Stimulated activated CD4-positive, alpha-beta T cell treated with anti-CD3 and anti-CD28 coated beads, Interleukin-12 subunit alpha, Interleukin-12 subunit beta, amount 100 ng/mL, for 48 hours (primary cell): ENCODE measurements around the gene TMEM106C.
A peak's percentile ranks its signal among the peaks of the same experiment; 100 is the strongest.
"Not testable (repeated sequence)": the region's sequence is repeated elsewhere in the genome, so short reads cannot be mapped to it uniquely, and the experiment has no call there.

ENCODE experiments used
- DNase-seq, 3 donors: peaks; one replicate each; pipeline ENCODE4 v3.0.0-alpha.2; 2020; ENCODE audit warnings: low read depth in 2 of 3, low spot score in 1 of 3

Gene TMEM106C

DNA sequence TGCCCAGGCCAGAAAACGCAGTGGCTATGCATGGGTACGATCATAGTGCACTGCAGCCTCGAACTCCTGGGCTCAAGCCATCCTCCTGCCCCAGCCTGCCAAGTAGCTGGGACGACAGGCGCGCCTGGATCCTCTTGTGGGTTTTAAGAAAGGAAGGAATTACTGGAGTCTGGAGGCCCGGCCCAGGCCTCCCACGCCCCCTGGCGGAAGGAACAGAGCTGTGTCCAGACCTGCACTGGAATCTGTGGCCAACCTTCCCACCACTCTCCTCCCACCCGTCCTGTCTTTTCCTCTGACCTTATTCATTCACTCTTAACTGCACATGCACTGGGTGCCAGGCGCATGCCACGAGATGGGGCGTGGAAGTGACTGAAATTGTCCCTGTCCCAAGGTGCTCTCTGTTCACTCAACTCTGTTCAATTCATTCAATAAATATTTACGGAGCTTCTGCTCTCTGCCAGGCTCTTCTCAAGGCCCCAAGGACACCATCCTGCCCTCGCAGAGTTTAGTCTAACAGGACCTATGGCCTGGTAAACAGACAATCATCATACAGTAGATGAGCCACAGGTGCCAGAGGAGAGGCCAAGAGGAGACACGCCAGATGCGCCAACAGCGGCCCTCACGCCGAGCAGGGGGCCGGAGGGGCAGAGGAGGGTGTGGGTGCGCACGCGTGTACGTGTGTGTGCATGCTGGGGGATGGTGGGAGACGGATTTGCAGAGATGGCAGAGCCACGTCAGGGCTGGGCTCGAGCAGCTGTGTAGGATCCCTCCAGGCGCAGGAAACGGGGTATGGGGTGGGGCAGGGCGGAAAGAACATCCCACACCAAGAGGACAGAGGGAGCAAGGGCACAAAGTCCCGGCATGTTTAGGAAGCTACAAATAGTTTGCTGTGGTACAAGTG lies 13.7 kb upstream of the TMEM106C start:
- DNase-seq, result peak; percentile 22 to 55 (median 25)

DNA sequence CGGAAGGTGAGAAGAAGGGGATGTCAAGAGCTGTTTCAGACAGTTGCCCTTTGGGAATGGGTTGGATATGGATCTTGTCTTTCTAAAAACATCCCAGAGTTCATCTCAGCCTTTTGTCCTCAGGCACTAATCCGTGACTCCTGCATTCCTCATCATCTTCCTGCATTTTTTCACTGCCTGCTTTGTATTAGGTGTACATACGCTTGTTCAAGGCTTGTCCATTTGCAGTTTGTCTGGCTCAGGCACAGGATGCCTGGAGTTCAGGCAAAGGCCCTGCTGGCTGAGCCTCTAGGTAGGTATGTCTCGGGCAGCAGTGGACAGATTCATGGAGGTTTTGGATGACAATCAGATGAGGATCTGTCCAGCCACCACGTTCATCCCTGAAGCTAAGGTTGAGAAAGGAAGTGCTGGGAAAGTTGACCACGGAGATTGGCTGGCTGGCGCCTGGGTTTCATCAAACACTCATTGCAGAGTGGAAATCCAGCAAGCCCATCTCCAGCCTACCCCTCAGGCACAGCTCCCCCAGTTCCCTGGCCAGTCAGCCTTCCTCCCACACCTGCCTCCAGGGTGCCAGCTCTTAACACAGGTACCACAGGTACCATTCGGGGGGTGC lies 12.4 kb upstream of the TMEM106C start:
- DNase-seq, result no peak

DNA sequence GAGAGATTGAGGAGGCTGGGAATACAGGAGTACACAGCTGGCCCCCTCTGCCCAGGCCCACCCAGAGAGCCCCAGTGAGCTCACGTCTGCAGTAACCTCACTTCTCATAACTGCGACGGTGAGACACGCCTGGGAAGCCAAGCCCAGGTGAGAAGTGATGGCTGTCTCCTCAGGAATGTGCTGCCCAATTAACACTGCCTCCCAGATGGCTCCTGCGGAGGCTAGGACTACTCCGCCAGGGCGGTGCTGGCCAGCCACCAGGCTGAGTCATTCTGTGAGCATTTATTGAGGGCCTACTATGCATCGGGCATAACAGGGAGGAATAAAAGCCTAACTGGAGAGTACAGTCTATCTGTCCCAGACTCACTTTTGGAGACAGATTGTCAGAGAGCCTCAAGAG lies 9.3 kb upstream of the TMEM106C start:
- DNase-seq, result no peak

DNA sequence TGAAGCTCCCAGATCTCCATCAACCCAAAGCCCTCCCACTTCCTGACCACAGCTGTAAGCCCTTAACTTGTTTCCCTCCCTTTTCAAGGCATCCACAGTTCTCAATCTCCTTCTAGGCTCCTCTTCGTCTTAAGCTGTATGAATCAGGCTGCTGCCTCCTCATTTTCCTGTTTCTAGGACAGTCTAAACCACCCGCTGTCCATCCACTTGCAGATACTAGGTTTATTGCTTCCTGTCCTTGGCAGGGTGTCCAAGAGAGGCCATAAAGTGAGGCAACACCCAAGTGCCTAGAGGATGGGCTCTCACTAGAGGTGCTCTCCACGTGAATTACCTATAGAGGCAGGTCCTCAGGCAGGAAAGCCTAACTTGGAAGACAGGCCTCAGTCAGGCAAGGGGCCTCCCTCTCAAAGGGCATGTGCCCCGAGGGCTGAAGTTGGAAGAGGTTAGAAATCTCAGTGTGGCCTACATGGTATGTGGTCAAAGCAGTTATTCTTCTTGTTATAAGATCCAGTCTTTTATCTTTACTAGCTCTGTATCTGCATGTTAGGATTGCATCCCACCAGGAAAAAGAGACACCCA lies 8.8 kb upstream of the TMEM106C start:
- no peak for DNase-seq

DNA sequence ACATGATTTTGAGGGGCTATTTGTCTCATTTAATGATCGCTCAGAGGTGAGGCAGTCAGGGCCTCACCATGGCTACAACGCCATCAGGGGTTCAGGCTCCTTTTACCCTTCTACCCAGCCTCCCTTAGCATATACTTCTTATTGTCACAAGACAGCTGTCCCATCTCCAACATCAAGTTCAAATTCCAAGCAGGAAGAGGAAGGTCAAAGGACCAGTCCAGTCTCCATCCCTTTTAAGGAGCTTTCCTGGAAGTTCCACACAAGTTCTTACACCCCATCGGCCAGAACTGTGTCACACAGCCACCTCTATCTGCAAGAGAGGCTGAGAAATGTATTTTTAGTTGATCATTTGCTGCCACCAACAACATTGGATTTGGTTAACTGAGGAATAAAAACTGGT lies 8.3 kb upstream of the TMEM106C start:
- DNase-seq, result no peak

DNA sequence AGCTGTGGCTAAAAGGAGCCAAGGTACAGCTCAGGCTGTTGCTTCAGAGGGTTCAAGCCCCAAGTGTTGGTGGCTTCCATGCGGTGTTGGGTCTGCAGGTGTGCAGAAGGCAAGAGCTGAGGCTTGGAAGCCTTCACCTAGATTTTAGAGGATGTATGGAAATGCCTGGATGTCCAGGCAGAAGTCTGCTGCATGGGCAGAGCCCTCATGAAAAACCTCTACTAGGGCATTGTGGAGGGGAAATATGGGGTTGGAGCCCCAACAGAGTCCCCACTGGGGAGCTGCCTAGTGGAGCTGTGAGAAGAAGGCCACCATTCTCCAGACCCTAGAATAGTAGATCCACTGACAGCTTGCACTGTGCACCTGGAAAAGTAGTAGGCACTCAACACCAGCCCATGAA lies 5.7 kb upstream of the TMEM106C start:
- not testable (repeated sequence) for DNase-seq

DNA sequence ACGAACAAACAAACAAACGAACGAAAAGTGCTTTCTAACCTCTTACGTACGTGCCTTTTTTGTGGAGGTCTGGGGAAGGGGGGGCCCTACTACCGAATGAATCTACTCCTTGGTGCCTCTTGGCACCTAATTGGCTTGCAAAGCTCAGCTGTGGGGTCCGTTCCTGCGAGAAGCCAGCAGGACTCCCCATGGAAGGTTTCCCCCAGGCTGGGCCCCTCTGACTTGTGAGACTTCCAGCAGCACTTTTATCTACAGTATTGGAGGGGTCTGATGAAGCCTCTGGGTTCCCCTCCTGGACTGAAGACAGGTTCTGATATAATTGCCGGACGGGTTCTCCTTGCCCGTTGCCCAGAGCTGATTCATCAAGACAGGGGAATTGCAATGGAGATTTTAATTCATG lies 1.2 kb upstream of the TMEM106C start:
- DNase-seq, result no peak

DNA sequence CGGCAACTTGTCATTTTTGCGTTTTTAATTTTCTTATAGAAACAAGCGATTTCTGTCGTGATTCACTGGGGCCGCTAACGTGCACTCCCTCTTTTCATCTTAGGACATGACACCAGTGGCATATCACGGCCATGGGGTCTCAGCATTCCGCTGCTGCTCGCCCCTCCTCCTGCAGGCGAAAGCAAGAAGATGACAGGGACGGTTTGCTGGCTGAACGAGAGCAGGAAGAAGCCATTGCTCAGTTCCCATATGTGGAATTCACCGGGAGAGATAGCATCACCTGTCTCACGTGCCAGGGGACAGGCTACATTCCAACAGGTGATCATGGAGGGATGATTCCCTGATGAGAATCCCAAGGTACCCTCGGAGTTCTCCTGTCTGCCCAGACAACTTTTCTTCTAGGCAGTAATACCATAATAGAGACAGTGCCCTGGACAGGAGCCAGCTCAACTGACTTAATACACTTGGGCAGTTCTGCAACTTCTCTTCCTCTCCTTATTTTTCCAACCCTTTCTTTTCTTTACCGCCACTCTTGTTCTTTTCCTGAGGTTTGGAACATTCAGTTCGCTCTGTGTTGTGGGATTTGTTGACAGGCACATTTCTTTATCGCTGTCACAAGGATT lies 821 bp downstream of the TMEM106C start:
- DNase-seq, result peak in 1 of 3 donors; percentile 19

DNA sequence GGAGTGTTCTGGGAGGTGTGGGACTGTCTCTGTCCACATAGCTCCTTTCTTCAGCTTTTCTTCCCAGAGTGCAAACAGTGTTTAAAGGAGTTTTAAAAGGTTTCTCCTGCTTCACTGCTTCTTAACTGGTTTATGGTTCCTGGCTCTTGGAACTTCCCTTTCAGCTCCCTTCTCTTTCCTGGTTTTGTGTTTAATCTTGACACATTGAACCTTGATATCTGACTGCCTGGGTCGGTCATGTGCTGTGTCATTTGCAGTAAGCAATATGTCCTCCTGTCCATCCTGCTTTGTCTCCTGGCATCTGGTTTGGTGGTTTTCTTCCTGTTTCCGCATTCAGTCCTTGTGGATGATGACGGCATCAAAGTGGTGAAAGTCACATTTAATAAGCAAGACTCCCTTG lies 2.2 kb downstream of the TMEM106C start:
- no peak for DNase-seq

DNA sequence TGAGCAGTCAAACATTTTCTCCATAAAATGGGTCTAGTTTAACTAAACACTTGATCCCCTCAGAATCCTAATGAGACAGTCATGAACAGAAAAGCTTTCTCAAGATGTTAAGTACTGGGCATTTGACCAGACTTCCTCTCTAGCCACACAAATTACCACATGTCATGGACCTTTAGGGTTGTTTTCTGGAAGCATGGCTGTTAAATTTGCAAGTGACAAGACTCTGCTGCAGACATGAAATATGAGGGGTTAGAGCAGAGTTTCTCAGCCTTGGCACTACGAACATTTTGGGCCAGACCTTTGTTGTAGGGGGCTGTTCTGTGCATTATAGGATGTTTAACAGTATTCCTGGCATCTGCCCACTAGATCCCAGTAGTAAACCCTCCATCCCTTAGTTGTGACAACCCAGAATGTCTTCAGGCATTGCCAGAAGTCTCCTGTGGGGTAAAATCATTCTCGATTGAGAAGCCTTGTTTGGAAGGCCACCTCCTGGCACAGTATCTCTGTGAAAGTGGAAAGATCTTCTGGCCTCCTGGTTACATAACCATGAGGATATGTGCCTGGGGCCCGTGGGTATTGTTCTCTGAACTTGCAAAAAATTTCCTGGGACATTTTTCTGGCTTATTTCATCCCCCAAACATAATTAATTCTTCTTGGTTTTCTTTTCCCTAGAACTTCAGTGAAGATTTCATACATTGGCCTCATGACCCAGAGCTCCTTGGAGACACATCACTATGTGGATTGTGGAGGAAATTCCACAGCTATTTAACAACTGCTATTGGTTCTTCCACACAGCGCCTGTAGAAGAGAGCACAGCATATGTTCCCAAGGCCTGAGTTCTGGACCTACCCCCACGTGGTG lies 4.3 kb downstream of the TMEM106C start:
- DNase-seq, result no peak

DNA sequence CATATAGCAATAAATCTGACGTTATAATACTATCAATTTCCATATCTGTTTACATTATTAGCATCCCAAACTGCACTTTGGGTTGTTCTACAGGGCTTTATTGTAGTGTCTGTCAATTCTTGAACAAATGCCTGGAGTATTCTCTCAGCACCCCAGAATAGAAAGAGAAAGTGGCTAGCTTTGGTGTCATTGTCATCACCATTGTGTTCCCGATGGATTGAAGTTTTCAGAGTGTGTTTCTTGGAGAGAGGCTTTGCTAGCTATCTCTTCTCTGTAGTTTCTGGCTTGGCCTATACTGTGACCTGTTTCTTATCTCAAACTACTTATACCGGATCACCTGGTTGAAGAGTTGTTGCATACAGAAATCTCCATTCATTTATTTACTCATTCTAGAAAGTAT lies 6.4 kb downstream of the TMEM106C start:
- no peak for DNase-seq

DNA sequence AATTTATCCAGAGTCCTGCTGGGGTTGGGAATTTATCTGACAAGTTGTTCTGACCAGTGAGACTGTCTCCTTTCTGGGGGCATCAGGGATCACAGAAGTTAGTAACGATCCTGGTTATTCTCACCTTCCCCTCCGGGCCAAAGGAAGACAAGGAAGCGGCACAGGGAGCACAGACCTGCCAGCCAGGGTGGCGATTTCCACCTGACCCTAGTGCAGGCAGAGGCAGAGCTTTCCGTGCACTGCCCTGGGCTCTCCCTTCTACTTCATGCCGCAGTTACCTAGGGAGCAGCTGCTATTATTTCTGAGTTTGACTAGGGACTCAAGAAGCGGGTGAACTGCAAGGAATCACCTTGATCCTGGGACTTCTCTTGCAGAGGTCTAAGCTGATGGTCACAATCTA lies 7.4 kb downstream of the TMEM106C start:
- no peak for DNase-seq

DNA sequence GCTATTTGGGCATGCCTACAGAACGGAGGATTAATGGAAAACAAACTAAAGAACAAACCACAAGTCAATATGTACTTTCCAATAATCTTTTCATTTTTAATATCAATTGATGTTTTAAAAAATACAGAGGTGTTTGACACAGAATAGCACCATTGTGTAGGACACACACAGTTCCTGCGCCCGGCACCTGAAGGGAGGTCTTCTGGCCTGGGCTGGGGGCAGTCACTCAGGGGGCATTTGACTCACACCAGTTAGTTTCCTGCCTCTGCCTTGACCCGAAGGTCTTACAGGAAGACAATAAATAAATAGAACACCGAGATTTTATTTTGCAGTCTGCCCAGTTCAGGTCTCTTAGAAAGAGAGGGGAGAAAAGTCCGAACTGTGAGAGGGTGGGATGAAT lies 9.5 kb downstream of the TMEM106C start:
- DNase-seq, result no peak

DNA sequence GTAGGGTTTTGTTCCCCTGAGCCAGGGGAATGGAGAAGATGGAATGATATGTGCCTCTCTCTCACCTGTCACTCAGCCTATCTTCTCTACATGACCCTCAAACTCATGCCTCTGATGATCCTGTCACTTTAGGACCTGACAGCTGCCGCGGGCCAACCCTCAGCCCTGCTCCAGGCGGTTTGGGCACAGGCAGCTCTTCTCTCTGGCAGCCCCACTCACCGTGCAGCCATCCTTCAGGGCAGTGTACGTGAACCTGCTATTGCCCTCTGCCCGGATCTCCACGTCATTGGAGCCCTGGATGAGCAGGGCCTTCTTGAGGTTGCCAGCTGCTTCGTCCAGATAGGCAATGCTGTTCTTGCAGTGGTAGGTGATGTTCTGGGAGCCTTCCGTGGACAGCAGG lies 10.5 kb downstream of the TMEM106C start:
- DNase-seq, result no peak

DNA sequence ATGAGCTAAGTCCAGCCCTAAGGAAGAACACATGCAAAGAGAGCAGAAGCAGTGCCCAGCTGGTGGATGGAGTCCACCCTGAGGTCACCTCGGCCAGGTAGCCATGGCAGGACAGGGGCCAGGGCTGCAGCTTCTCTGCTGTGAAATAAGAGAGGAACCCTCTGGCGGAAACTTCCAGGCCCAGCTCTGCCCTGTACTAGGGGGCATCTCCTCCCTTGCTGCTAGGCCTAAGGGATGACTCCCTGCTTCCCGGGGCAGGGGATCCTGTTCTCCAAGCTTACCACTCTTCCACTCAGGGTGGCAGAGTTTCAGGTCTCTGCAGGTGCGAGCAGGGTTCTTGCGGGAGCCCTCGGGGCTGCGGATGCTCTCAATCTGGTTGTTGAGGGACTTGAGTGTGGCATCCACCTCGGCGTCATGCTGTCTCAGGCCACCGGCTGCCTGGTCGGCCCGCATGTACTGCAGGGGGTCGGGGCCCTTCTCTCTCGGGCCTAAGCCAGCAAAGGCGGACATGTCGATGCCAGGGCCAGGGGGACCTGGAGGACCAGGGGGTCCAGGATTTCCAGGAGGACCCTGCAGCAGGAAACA lies 11.7 kb downstream of the TMEM106C start:
- DNase-seq, result no peak

DNA sequence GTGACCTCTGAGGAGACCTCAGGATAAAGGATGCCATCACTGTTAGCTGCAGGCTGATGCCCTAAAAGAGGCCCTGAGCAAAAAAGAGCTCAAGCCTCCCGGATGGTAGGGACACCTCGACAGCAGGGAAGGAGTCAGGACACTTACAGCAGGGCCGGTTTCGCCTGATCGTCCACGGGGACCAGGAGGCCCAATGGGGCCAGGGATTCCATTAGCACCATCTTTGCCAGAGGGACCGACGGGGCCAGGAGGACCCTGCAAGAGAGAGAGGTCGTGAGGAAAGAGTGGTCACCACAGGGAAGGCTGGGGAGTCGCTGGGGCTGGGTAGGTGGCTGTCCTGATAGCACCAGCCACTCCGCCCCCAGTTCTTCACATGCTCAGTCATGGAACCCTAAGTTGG lies 12.4 kb downstream of the TMEM106C start:
- DNase-seq, result no peak

DNA sequence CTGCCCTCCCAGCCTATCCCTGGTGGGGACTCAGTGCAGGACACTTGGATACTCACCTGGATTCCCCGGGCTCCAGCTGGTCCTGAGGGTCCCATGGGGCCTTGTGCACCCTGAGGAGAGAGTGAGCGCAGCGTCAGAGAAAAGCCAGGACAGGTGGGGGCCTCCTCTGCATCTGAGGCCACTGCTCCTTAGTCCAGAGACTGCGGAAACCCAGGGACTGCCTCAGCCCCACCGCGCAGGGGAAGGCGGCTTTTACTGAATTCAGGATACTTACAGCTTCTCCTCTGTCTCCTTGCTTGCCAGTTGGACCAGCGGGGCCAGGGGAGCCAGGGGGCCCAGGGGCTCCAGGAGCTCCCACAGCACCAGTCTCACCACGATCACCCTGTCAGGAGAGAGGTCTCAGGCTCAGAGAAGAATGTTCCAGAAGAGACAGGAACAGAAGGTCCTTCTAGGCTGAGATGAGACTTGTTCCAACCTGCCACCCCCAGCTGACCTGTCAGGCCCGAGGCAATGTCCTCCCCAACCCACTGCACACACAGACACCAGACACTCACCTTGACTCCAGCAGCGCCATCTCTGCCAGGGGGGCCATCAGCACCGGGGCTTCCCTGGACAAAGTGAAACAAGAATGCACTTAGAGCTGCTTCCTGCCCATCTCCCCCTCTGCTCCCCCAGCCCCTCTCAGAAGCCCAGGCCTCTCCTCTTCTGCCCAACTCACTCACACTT lies 13.8 kb downstream of the TMEM106C start:
- no peak for DNase-seq

DNA sequence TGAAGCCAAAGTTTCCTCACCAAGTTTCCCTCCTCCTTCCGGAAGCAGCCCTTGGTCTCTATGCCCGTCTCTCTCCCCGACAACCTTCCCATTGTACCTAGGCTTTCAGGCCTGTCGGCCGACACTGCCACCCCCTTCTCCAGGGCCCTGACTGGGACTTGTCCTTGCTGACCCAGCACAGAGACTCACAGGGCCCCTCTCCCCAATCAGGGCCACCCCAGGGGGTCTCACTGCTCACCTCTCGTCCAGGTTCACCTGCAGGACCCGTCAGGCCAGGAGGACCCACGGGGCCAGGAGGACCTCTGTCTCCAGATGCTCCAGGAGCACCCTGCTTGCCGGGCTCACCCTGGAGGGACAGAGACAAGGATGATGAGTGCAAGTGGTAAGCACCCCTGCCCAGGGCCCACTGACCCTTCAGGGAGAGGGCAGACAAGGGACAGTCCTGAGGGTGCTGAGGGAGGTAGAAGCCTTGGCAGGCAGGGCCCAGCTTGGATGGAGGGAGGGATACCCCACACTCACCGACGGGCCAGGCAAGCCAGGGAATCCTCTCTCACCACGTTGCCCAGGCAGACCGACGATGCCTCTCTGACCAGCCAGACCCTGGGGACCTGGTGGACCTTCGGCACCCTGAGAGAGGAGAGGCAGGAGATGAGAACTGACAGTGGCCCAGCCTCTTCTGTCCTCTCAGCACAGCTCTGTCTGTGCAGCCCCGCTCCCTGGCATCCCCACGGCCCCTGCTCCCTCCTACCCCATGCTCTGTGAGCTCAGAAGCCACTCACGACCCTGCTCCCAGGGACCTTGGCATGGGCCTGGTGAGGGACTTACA lies 14.6 kb downstream of the TMEM106C start:
- no peak for DNase-seq

DNA sequence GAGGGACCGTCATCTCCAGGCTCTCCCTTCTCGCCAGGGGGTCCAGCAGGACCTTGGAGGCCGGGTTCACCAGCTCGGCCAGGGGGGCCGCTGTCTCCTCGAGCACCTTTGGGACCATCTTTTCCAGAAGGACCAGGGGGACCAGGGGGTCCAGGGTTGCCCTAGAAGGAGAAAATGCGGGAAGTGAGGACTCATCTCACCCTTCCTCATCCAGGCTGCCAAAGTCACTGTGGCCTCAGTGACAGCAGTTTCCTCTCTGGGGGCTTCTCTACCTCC lies 15.1 kb downstream of the TMEM106C start:
- no peak for DNase-seq
